OCI-LY1 (cell line): Measurements from ENCODE around the gene ENTPD6.

Experiments
- H2AFZ ChIP-seq: fragments of 200-600 bp; sonication (generic), shearing (Covaris generic); 2 replicates; pipeline ENCODE4 v1.6.0; 2014; ENCODE audit warnings: antibody characterized with exemption, mild to moderate bottlenecking, low read length
- H3F3A ChIP-seq: fragments of 200-600 bp; sonication (generic), shearing (Covaris generic); 2 replicates; pipeline ENCODE4 v1.6.0; 2014; ENCODE audit warnings: mild to moderate bottlenecking, antibody characterized with exemption, low read length, moderate library complexity; ENCODE audit not compliant: insufficient read depth
- H3K27ac ChIP-seq: fragments of 200-600 bp; sonication (generic); 2 replicates; pipeline ENCODE4 v1.5.1; 2014; ENCODE audit warnings: low read length, mixed run types, mild to moderate bottlenecking, low read depth; ENCODE audit not compliant: poor library complexity, severe bottlenecking
- H3K27me3 ChIP-seq: fragments of 200-600 bp; sonication (generic); 2 replicates; pipeline ENCODE4 v1.6.0; 2014; ENCODE audit warnings: antibody characterized with exemption, mild to moderate bottlenecking, low read length, moderate library complexity; ENCODE audit not compliant: insufficient read depth
- H3K36me3 ChIP-seq: fragments of 200-600 bp; sonication (generic); 2 replicates; pipeline ENCODE4 v1.6.1; 2014; ENCODE audit warnings: mild to moderate bottlenecking, antibody characterized with exemption, low read length, moderate library complexity, mixed read lengths; ENCODE audit not compliant: insufficient read depth
- H3K4me1 ChIP-seq: fragments of 200-600 bp; sonication (generic); 2 replicates; pipeline ENCODE4 v1.5.1; 2014; ENCODE audit warnings: mild to moderate bottlenecking, low read length, moderate library complexity; ENCODE audit not compliant: insufficient read depth, severe bottlenecking
- H3K4me2 ChIP-seq: fragments of 200-600 bp; sonication (generic), shearing (Covaris generic); 2 replicates; pipeline ENCODE4 v1.6.1; 2014; ENCODE audit warnings: low read length
- H3K4me3 ChIP-seq: fragments of 200-600 bp; sonication (generic); 2 replicates; pipeline ENCODE4 v1.5.1; 2014; ENCODE audit warnings: low read length, low read depth, mild to moderate bottlenecking, mixed read lengths; ENCODE audit not compliant: poor library complexity, severe bottlenecking
- H3K79me2 ChIP-seq: fragments of 200-600 bp; shearing (Covaris generic); 2 replicates; pipeline ENCODE4 v1.6.1; 2016; ENCODE audit warnings: mixed run types, low read length, mixed read lengths; ENCODE audit not compliant: insufficient read depth
- H3K9ac ChIP-seq: fragments of 200-600 bp; sonication (generic), shearing (Covaris generic); 2 replicates; pipeline ENCODE4 v1.6.1; 2014; ENCODE audit warnings: mild to moderate bottlenecking, low read length, mixed read lengths
- H3K9me2 ChIP-seq: fragments of 200-600 bp; sonication (generic), shearing (Covaris generic); 2 replicates; pipeline ENCODE4 v1.6.1; 2014; ENCODE audit warnings: low read depth, mild to moderate bottlenecking, low read length, mixed read lengths
- H3K9me3 ChIP-seq: fragments of 200-600 bp; shearing (Covaris generic); 2 replicates; pipeline ENCODE4 v1.6.1; 2014; ENCODE audit warnings: low read length, mixed read lengths
- H4K20me1 ChIP-seq: fragments of 200-600 bp; sonication (generic), shearing (Covaris generic); 2 replicates; pipeline ENCODE4 v1.6.0; 2016; ENCODE audit warnings: mild to moderate bottlenecking, low read length; ENCODE audit not compliant: insufficient read depth
- CTCF ChIP-seq: fragments of 200-600 bp; sonication (generic), shearing (Covaris generic); IDR thresholded peaks from 2 replicates; pipeline ENCODE4 v1.5.1; 2017; ENCODE audit warnings: mild to moderate bottlenecking, antibody characterized with exemption, low read length, moderate library complexity, mixed read lengths
- EZH2 ChIP-seq: fragments of 200-600 bp; sonication (generic), shearing (Covaris generic); IDR thresholded peaks from 2 replicates; pipeline ENCODE4 v1.8.0; 2017; ENCODE audit warnings: borderline replicate concordance, mixed run types, mild to moderate bottlenecking, antibody characterized with exemption, low read length, moderate library complexity, mixed read lengths

The ENTPD6 gene

GRCh38 chr20:25226433-25227316 lies 31.2 kb downstream of the ENTPD6 start:
- no peaks in the 10 kb centered on the region for H3K9me2 ChIP-seq
- H3K4me3 ChIP-seq: no peak overlapping the region
- no peaks in the 10 kb centered on the region for H3K27me3 ChIP-seq
- no peaks in the 10 kb centered on the region for H3F3A ChIP-seq
- no peak overlapping the region for H3K9ac ChIP-seq
- H3K4me1 ChIP-seq: peaks cover 24% of the 10 kb centered on the region
- no peaks in the 10 kb centered on the region for H3K36me3 ChIP-seq
- H3K9me3 ChIP-seq: no peaks in the 10 kb centered on the region
- no peak overlapping the region for H3K4me2 ChIP-seq
- H3K79me2 ChIP-seq: no peaks in the 10 kb centered on the region
- no peak overlapping the region for H3K27ac ChIP-seq
- H4K20me1 ChIP-seq: no peaks in the 10 kb centered on the region
- H2AFZ ChIP-seq: no peak overlapping the region
- no peak for TF ChIP-seq CTCF
- TF ChIP-seq EZH2: no peak

- no peaks in the 10 kb centered on the region for H3K27me3 ChIP-seq
- peaks cover 21% of the 10 kb centered on the region for H3K4me1 ChIP-seq
- no peak overlapping the region for H3K4me2 ChIP-seq
- H3K79me2 ChIP-seq: no peaks in the 10 kb centered on the region
- H4K20me1 ChIP-seq: no peaks in the 10 kb centered on the region
- no peaks in the 10 kb centered on the region for H3F3A ChIP-seq
- H2AFZ ChIP-seq: no peak overlapping the region
- TF ChIP-seq EZH2 (no peak), CTCF (no peak)
- H3K9ac ChIP-seq: no peak overlapping the region
- H3K4me3 ChIP-seq: no peak overlapping the region
- no peak overlapping the region for H3K27ac ChIP-seq
- no peaks in the 10 kb centered on the region for H3K9me2 ChIP-seq
- no peaks in the 10 kb centered on the region for H3K36me3 ChIP-seq
- no peaks in the 10 kb centered on the region for H3K9me3 ChIP-seq
Observed at GRCh38 chr20:25227317-25227831, 31.9 kb downstream of the ENTPD6 start.

- Histone ChIP-seq H3K4me1 (peaks cover 10% of the 10 kb centered on the region), H3F3A (no peaks in the 10 kb centered on the region), H3K27ac (peak overlapping the region; percentile 56), H3K9me3 (no peaks in the 10 kb centered on the region), H3K36me3 (no peaks in the 10 kb centered on the region), H2AFZ (no peak overlapping the region), H3K9me2 (no peaks in the 10 kb centered on the region), H3K4me2 (no peak overlapping the region), H3K9ac (no peak overlapping the region), H3K4me3 (no peak overlapping the region), H3K79me2 (no peaks in the 10 kb centered on the region), H4K20me1 (no peaks in the 10 kb centered on the region), H3K27me3 (no peaks in the 10 kb centered on the region)
- TF ChIP-seq EZH2: no peak
- no peak for TF ChIP-seq CTCF
Observed at GRCh38 chr20:25229486-25230165, 34.1 kb downstream of the ENTPD6 start.
